PC-3 (cell line): Measurements from ENCODE around the gene ARHGAP9.

Experiments used
- CTCF ChIP-seq: fragments of 300-600 bp; sonication (generic); conservative IDR thresholded peaks from 2 replicates; pipeline ENCODE4 v1.5.1; 2017; ENCODE audit warnings: antibody characterized with exemption, low read depth, mild to moderate bottlenecking, low read length
- EZH2 ChIP-seq: fragments of 300-600 bp; sonication (generic); IDR thresholded peaks from one replicate; pipeline ENCODE4 v1.6.1; 2017; ENCODE audit warnings: antibody characterized with exemption, mild to moderate bottlenecking, low read length; ENCODE audit not compliant: unreplicated experiment

- no peak for TF ChIP-seq CTCF
- TF ChIP-seq EZH2: no peak
Measured at GRCh38 chr12:57483466-57483865, 3.8 kb upstream of the ARHGAP9 start.
